ENCODE results near the gene NHERF1.

NHERF1 gene

DNA sequence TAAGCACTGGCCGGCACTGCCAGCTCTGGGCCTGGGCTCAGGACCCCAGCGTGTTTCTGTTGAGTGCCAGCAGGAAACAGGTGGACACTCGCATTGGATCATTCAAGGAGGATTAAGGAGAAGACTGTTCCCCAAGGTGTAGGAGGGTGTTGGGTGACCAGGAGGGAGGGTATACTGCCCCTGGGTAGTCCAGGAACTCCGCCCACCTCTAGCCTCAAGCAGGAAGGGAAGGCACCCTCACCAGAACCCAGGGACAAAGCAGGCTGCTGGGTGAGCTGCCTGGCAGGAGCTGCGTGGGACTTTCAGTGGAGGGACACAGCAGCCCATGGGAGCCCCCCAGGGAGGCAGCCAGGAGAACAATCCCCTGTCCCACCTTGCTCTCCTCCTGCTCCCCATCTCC, 19.1 kb upstream of the NHERF1 start:
- Histone ChIP-seq H4K20me1 (ENCODE audit: insufficient read depth, low read length) (no peaks in the 10 kb centered on the region), H3K79me2 (ENCODE audit: low read length) (no peaks in the 10 kb centered on the region), H3K27ac (ENCODE audit: low read length) (no peak overlapping the region), H2AFZ (ENCODE audit: low read depth, low read length) (no peak overlapping the region), H3K9me3 (ENCODE audit: insufficient read depth, low read length) (peaks cover 5% of the 10 kb centered on the region; the same call in 1 of the 2 replicates), H3K36me3 (replicated peaks; ENCODE audit: low read depth, low read length) (no peaks in the 10 kb centered on the region), H3K4me1 (ENCODE audit: low read length) (no peaks in the 10 kb centered on the region), H3K27me3 (ENCODE audit: low read depth, low read length) (peaks cover 2% of the 10 kb centered on the region; the same call in 1 of the 2 replicates), H3K9ac (ENCODE audit: low read length) (no peak overlapping the region), H3K4me3 (ENCODE audit: low read length) (no peak overlapping the region), H3K4me2 (ENCODE audit: low read length) (no peak overlapping the region)
- no peak for TF ChIP-seq EZH2phosphoT487 (IDR thresholded peaks at IDR 0.05; ENCODE audit: low read depth)
- TF ChIP-seq, protein P1, sequence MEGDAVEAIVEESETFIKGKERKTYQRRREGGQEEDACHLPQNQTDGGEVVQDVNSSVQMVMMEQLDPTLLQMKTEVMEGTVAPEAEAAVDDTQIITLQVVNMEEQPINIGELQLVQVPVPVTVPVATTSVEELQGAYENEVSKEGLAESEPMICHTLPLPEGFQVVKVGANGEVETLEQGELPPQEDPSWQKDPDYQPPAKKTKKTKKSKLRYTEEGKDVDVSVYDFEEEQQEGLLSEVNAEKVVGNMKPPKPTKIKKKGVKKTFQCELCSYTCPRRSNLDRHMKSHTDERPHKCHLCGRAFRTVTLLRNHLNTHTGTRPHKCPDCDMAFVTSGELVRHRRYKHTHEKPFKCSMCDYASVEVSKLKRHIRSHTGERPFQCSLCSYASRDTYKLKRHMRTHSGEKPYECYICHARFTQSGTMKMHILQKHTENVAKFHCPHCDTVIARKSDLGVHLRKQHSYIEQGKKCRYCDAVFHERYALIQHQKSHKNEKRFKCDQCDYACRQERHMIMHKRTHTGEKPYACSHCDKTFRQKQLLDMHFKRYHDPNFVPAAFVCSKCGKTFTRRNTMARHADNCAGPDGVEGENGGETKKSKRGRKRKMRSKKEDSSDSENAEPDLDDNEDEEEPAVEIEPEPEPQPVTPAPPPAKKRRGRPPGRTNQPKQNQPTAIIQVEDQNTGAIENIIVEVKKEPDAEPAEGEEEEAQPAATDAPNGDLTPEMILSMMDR (IDR thresholded peaks at IDR 0.05; ENCODE audit: low read depth, low read length): no peak

DNA sequence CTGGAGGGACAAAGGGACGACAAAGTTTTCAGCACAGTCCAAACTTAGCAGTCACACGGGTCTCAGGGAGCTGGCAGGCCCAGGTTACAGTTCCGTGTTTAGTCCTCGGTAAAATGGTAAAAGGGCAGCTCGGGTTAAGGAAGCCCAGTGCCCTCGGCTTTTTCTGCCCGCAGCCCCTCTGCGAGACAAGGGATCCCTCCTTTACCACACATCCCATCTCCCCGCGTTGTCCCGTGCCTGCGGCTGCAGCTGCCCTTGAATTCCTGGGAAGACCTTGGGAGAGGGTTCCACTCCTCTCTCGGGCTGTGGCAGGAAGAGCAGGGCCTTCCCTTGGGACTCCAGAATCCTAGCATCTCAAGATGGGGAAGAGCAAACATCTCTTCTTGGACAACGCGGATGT, 18.6 kb upstream of the NHERF1 start:
- H3K4me1 ChIP-seq (ENCODE audit: low read length): no peaks in the 10 kb centered on the region
- no peak overlapping the region for H3K27ac ChIP-seq (ENCODE audit: low read length)
- no peaks in the 10 kb centered on the region for H3K79me2 ChIP-seq (ENCODE audit: low read length)
- H3K4me3 ChIP-seq (ENCODE audit: low read length): no peak overlapping the region
- H3K27me3 ChIP-seq (ENCODE audit: low read depth, low read length): peaks cover 2% of the 10 kb centered on the region; the same call in 1 of the 2 replicates
- H3K36me3 ChIP-seq (replicated peaks; ENCODE audit: low read depth, low read length): no peaks in the 10 kb centered on the region
- peaks cover 5% of the 10 kb centered on the region; the same call in 1 of the 2 replicates for H3K9me3 ChIP-seq (ENCODE audit: insufficient read depth, low read length)
- no peak for TF ChIP-seq EZH2phosphoT487 (IDR thresholded peaks at IDR 0.05; ENCODE audit: low read depth)
- TF ChIP-seq, protein P1 (IDR thresholded peaks at IDR 0.05; ENCODE audit: low read depth, low read length): no peak
- no peak overlapping the region for H3K4me2 ChIP-seq (ENCODE audit: low read length)
- no peak overlapping the region for H2AFZ ChIP-seq (ENCODE audit: low read depth, low read length)
- no peak overlapping the region for H3K9ac ChIP-seq (ENCODE audit: low read length)
- H4K20me1 ChIP-seq (ENCODE audit: insufficient read depth, low read length): no peaks in the 10 kb centered on the region

DNA sequence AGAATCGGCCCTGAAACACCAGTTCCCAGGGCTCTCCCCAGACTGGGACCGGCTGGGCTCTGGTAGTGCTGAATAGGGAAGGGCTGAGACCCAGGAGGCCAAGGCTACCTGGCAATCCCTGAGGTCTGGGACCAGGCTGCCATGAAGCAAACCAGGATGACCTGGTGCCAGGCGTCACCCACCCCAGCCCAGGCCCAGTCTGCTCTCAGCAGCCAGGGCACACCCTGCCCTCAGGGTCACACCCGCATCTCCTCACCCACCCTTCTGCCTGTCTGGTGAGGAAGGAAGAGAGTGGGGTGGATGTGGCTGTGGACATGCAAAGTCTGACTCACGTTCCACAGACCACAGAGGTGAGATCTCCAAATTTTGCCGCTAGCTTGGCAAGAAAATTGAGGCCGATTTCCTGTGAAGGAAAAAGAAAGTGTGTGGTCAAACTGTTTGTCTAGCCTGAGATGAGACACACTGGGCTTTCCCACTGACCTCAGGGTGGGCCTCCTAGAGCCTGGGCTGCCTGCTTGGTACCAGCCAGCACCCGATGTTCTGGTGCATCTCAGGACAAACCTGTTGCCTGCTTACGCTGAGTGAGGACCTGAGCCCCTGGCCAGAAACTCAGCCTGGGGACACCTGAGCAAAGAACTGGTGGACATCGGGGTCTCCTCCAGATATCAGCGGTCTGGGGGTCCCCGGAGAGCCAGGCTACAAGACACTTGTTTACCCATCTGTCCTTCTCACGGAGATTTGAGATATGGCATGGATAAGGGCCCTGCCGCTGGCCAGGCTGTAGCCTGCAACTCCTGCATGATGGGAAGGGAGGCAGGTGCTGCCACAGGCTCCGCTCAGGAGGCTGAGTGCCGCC, 17.7 kb upstream of the NHERF1 start:
- TF ChIP-seq EZH2phosphoT487 (IDR thresholded peaks at IDR 0.05; ENCODE audit: low read depth): no peak
- TF ChIP-seq, protein P1 (IDR thresholded peaks at IDR 0.05; ENCODE audit: low read depth, low read length): no peak
- Histone ChIP-seq H3K27ac (ENCODE audit: low read length) (no peak overlapping the region), H3K36me3 (replicated peaks; ENCODE audit: low read depth, low read length) (no peaks in the 10 kb centered on the region), H3K4me3 (ENCODE audit: low read length) (no peak overlapping the region), H3K79me2 (ENCODE audit: low read length) (no peaks in the 10 kb centered on the region), H2AFZ (ENCODE audit: low read depth, low read length) (no peak overlapping the region), H3K27me3 (ENCODE audit: low read depth, low read length) (peaks cover 2% of the 10 kb centered on the region; the same call in 1 of the 2 replicates), H3K9me3 (ENCODE audit: insufficient read depth, low read length) (peaks cover 5% of the 10 kb centered on the region; the same call in 1 of the 2 replicates), H3K4me2 (ENCODE audit: low read length) (no peak overlapping the region), H3K9ac (ENCODE audit: low read length) (no peak overlapping the region), H4K20me1 (ENCODE audit: insufficient read depth, low read length) (no peaks in the 10 kb centered on the region), H3K4me1 (ENCODE audit: low read length) (no peaks in the 10 kb centered on the region)

DNA sequence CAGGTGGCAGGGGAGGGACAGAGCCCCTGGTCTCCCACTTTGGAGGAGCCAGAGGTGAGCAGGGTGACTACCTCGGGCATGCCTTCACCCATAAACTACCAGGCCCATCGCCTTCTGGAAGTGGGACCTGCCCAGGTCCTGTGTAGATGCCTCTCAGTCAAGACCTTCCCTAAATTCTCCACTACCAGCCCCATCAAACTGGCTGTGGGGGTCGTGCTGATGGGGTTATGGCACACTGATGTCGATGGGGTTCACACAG, 17.2 kb upstream of the NHERF1 start:
- Histone ChIP-seq H3K4me3 (ENCODE audit: low read length) (no peak overlapping the region), H3K9me3 (ENCODE audit: insufficient read depth, low read length) (peaks cover 5% of the 10 kb centered on the region; the same call in 1 of the 2 replicates), H3K27me3 (ENCODE audit: low read depth, low read length) (peaks cover 2% of the 10 kb centered on the region), H2AFZ (ENCODE audit: low read depth, low read length) (no peak overlapping the region), H3K27ac (ENCODE audit: low read length) (no peak overlapping the region), H3K4me1 (ENCODE audit: low read length) (no peaks in the 10 kb centered on the region), H3K36me3 (replicated peaks; ENCODE audit: low read depth, low read length) (no peaks in the 10 kb centered on the region), H4K20me1 (ENCODE audit: insufficient read depth, low read length) (no peaks in the 10 kb centered on the region), H3K4me2 (ENCODE audit: low read length) (no peak overlapping the region), H3K9ac (ENCODE audit: low read length) (no peak overlapping the region), H3K79me2 (ENCODE audit: low read length) (no peaks in the 10 kb centered on the region)
- TF ChIP-seq, protein P1 (IDR thresholded peaks at IDR 0.05; ENCODE audit: low read depth, low read length): no peak
- TF ChIP-seq EZH2phosphoT487 (IDR thresholded peaks at IDR 0.05; ENCODE audit: low read depth): no peak
